Mucosa of rectum (tissue), 2 donors: ENCODE measurements around the gene NSD2.
A peak's percentile ranks its signal among the peaks of the same experiment; 100 is the strongest.

ENCODE experiments used
- H3K27ac ChIP-seq, 2 donors: one replicate each; pipeline ENCODE4 v1.7.0; 2013; ENCODE audit warnings: inconsistent platforms in 2 of 2, low read depth in 2 of 2, low read length in 2 of 2
- H3K27me3 ChIP-seq, 2 donors: one replicate each; pipeline ENCODE4 v1.7.0; 2013; ENCODE audit warnings: low read length in 2 of 2; ENCODE audit not compliant: control insufficient read depth in 2 of 2, insufficient read depth in 2 of 2
- H3K36me3 ChIP-seq, 2 donors: one replicate each; pipeline ENCODE4 v1.7.0; 2013; ENCODE audit warnings: low read length in 2 of 2; ENCODE audit not compliant: control insufficient read depth in 2 of 2, insufficient read depth in 2 of 2
- H3K4me1 ChIP-seq, 2 donors: one replicate each; pipeline ENCODE4 v1.7.0; 2013; ENCODE audit warnings: low read length in 2 of 2, mild to moderate bottlenecking in 1 of 2; ENCODE audit not compliant: control insufficient read depth in 2 of 2, insufficient read depth in 2 of 2
- H3K4me3 ChIP-seq, 2 donors: one replicate each; pipeline ENCODE4 v1.7.0; 2013; ENCODE audit warnings: low read length in 2 of 2
- H3K9ac ChIP-seq, 2 donors: one replicate each; pipeline ENCODE4 v1.7.0; 2013; ENCODE audit warnings: low read length in 2 of 2, low read depth in 1 of 2, mild to moderate bottlenecking in 1 of 2
- H3K9me3 ChIP-seq, 2 donors: one replicate each; pipeline ENCODE4 v1.7.0; 2013; ENCODE audit warnings: low read length in 2 of 2; ENCODE audit not compliant: control insufficient read depth in 2 of 2
- donor health status: healthy.
- donor health status: Normal muscosa, but diverticular disease.

Gene NSD2

DNA sequence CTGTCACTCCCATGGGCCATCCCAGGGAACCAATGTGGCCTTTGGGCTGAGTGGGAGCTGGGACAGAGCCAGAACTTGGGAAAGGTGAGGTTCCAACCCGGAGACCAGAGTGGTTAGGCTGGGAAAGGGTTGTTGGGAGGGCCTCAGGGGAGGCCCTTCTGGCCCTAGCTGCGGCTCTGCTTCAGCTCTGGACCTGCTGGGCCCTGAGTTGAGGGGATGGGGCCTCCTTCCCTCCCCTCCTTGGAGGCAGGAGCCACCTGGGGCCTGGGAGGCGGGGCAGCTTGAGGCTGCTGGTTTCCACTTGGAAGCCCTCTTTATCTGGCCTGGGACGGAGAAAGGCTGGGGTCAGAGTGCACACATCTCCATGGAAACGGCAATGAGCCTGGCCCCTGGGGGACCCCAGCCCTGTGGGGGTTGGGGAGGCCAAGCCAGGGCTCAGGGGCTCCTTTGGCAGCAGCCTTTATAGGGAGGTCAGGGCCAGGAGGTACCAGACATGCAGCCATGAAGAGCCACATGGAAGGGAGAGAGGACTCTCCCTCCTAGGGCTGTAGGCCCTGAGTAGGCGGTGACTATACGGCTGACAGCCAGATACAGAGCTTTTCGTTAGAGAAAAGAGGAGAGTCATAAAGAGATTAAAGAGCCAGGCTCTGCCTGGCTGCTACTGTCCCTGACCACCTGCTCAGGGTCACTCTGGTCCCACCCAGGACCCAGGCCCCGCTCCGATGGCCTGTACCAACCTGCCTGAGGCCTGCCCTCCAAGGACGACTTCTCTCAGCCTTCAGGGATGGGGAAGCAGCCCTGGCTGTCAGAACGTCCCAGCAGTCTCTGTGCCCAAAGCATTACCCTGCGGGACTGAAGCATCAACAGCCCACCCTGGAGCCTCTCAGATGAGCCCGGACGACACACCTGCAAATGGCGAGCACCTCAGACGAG lies 6.9 kb upstream of the NSD2 start:
- no peak overlapping the region for H3K27ac ChIP-seq
- no peak overlapping the region for H3K4me3 ChIP-seq
- H3K9me3 ChIP-seq: no peaks in the 10 kb centered on the region
- peaks cover 17 to 20% of the 10 kb centered on the region in 2 donors for H3K4me1 ChIP-seq
- no peak overlapping the region for H3K9ac ChIP-seq
- H3K36me3 ChIP-seq: no peaks in the 10 kb centered on the region
- no peaks in the 10 kb centered on the region for H3K27me3 ChIP-seq

DNA sequence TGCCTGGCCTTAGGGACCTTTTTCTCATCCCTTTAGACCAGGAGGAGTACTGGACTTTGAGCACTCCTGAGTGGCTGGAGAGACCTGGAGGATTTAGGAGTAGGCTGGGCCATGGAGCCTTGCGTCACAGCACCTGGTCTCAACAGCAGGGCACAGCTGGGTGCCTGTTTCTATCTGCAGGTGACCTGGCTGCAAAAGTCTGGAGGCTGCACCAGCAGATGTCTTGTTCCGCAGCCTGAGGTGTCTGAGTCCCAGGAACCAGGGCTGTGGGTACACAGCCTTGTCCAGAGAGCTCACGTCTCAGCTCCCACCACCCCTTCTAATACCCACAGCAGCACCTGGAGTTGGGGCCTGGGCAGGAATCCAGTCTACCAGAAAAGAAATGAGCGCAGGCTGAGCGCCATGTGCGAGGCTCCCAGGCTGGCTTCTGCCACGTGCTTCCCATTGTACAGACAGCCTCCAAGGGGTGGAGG lies 5.0 kb upstream of the NSD2 start:
- H3K9me3 ChIP-seq: no peaks in the 10 kb centered on the region
- H3K36me3 ChIP-seq: no peaks in the 10 kb centered on the region
- peaks cover 25 to 28% of the 10 kb centered on the region in 2 donors for H3K4me1 ChIP-seq
- H3K27ac ChIP-seq: no peak overlapping the region
- H3K27me3 ChIP-seq: no peaks in the 10 kb centered on the region
- H3K4me3 ChIP-seq: no peak overlapping the region
- no peak overlapping the region for H3K9ac ChIP-seq

DNA sequence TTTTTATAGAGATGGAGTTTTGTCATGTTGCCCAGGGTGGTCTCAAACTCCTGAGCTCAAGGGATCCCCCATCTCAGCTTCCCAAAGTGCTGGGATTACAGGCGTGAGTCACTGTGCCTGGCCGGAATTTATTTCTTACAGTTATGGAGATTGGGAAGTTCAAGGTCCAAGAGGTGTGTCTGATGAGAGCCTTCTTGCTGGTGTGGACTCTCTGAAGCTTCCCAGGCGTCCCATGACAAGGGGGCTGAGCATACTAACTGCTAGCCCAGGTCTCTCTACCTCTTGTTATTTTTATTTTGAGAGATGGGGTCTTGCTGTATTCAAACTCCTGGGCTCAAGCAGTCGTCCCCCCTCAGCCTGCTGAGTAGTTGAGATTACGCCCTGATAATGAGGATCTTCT lies 2.9 kb upstream of the NSD2 start:
- Histone ChIP-seq H3K4me3 (peak overlapping the region in 1 of 2 donors; percentile 42), H3K36me3 (no peaks in the 10 kb centered on the region), H3K9ac (peak overlapping the region in 1 of 2 donors; percentile 41), H3K27ac (peak overlapping the region; percentile 100), H3K27me3 (no peaks in the 10 kb centered on the region), H3K9me3 (no peaks in the 10 kb centered on the region), H3K4me1 (peaks cover 30 to 35% of the 10 kb centered on the region in 2 donors)

DNA sequence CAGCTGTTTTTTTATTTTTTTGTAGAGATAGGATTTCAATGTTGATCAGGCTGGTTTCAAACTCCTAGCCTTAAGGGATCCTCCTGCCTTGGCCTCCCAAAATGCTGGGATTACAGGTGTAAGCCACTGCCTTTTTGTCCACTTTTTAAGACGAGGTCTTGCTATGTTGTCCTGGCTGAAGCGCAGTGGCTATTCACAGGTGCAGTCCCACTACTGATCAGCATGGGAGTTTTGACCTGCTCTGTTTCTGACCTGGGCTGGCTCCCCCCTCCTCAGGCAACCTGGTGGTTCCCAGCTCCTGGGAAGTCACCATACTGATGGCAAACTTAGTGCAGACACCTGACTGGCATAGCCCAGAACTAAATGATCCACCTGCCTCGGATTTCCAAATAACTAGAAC lies 2.3 kb upstream of the NSD2 start:
- Histone ChIP-seq H3K27ac (peak overlapping the region; percentile 100), H3K9ac (peak overlapping the region in 1 of 2 donors; percentile 11), H3K4me3 (peak overlapping the region in 1 of 2 donors; percentile 42), H3K9me3 (no peaks in the 10 kb centered on the region), H3K36me3 (no peaks in the 10 kb centered on the region), H3K4me1 (peaks cover 30 to 39% of the 10 kb centered on the region in 2 donors), H3K27me3 (no peaks in the 10 kb centered on the region)

DNA sequence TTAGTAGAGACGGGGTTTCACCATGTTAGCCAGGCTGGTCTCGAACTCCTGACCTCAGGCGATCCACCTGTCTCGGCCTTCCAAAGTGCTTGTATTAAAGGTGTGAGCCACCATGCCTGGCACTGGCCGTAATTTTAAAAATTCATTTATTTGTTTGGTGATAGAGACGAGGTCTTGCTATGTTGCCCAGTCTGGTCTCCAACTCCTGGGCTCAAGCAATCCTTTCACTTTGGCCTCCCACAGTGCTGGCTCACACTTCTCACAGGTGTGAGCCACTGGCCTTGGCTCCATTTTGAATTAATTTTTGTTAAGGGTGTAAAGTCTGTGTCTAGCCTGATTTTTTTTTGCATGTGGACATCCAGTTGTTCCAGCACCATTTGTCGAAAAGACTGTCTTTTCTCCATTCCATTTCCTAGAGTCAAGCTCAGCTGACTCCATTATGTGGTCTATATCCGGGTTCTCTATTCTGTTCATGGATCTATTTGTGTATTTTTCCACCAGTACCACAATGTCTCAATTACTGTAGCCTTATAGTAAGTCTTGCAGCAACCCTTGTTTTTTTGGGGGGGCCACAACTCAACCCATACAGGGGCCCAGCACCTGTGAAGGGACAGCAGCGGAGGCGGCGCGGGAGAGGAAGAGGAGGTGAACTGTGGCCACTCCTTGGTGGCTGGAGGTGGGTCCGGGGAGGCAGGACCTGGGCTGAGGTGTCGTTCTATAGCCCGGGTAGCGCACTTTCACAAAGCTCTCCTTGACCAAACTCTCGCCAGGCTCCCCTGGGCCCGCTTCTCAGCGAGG lies 1.5 kb upstream of the NSD2 start:
- Histone ChIP-seq H3K27me3 (no peaks in the 10 kb centered on the region), H3K9ac (peak overlapping the region; percentile 88 to 100), H3K4me1 (peaks cover 30 to 46% of the 10 kb centered on the region in 2 donors)

DNA sequence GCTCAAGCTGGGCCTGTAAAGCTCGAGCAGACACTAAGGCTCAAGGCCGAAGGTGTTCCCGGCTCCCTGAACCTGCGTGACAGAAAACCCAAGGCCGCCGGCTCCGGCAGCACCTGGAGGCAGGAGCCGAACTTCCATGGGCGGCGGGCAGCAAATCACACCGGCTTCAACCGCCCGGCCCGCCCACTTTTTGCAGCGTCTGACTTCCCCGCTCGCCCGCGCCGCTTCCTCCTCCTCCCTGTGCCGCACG lies 940 bp upstream of the NSD2 start:
- H3K9me3 ChIP-seq: no peaks in the 10 kb centered on the region
- H3K36me3 ChIP-seq: no peaks in the 10 kb centered on the region
- H3K9ac ChIP-seq: peak overlapping the region; percentile 88 to 100
- H3K27me3 ChIP-seq: no peaks in the 10 kb centered on the region
- H3K4me3 ChIP-seq: peak overlapping the region; percentile 78 to 81
- H3K4me1 ChIP-seq: peaks cover 30 to 48% of the 10 kb centered on the region in 2 donors
- peak overlapping the region; percentile 100 for H3K27ac ChIP-seq

More for the DNA sequence above, 1.5 kb upstream of the NSD2 start:
- no peaks in the 10 kb centered on the region for H3K9me3 ChIP-seq
- H3K36me3 ChIP-seq: no peaks in the 10 kb centered on the region
- peak overlapping the region; percentile 100 for H3K27ac ChIP-seq
- peak overlapping the region; percentile 78 to 81 for H3K4me3 ChIP-seq

DNA sequence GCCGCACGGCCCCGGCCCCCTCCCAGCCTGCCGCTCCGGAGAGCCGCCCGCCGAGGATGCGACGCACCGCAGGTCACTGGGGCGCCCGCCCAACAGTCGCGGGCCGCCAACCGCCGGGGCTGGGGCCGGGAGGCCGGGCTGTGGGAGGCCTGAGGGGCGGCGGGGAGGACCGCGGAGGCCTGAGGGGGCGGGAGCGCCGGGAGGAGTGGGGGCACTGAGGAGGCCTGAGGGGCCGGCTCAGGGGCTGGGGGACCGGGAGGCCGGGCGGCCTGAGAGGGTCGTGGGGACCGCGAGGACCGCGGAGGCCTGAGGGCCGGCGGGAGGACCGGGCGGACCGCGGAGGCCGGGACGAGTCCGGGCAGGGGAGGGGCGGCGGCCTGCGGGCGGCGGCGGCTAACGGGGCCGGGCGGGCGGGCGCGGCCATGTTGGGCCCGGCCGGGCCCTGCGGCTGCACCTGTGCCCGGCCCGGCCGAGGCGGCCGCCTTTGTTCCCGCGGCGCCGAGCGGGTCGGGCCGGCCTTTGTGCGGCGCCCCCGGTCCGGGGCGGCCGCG lies 353 bp downstream of the NSD2 start:
- peak overlapping the region; percentile 85 to 91 for H3K27ac ChIP-seq
- no peaks in the 10 kb centered on the region for H3K27me3 ChIP-seq
- H3K9me3 ChIP-seq: no peaks in the 10 kb centered on the region
- peaks cover 30 to 48% of the 10 kb centered on the region in 2 donors for H3K4me1 ChIP-seq
- peak overlapping the region; percentile 57 to 73 for H3K4me3 ChIP-seq
- H3K36me3 ChIP-seq: no peaks in the 10 kb centered on the region
- H3K9ac ChIP-seq: peak overlapping the region in 1 of 2 donors; percentile 76

DNA sequence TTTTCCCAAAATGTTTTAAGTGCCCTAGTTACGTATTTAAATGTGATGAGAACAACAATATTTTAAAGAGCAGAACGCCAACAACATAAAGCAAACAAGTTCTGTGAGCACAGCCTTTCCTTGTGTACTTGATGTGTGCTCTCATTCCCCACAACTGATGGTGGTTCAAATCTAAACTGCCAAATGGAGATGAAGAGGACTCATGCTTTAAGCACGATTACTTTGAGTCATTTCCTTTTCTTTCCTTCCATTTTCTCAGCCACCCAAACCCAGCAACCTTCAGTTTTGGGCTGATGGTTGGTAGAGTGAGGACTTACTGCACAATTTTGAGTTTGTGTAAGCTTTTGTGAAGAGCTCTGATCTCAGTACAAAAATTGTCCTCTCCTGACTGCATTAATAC lies 1.7 kb downstream of the NSD2 start:
- H3K27me3 ChIP-seq: no peaks in the 10 kb centered on the region
- H3K27ac ChIP-seq: peak overlapping the region; percentile 56 to 91
- peak overlapping the region; percentile 57 to 73 for H3K4me3 ChIP-seq
- H3K9me3 ChIP-seq: no peaks in the 10 kb centered on the region
- H3K9ac ChIP-seq: peak overlapping the region; percentile 74 to 76
- peaks cover 25 to 43% of the 10 kb centered on the region in 2 donors for H3K4me1 ChIP-seq
- H3K36me3 ChIP-seq: no peaks in the 10 kb centered on the region

DNA sequence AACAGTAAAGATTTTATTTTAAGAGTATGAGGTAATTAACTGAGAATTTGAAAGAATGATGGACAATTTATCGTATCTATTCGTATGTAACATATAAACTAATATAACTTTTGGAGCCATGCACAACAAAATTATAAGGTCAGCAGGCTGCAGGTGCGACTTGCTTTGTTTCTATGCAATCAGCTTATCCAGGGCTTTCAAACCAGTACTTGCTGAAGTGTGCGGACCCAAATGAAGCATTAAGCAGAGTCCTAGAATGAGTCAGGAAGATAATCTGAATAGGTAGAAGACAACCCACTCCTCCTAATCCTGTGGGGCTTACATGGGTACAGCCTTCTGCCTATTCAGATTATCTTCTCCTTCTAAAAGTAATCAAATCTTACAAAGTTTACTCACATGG lies 2.1 kb downstream of the NSD2 start:
- peak overlapping the region; percentile 56 to 91 for H3K27ac ChIP-seq
- H3K9me3 ChIP-seq: no peaks in the 10 kb centered on the region
- H3K4me1 ChIP-seq: peaks cover 21 to 41% of the 10 kb centered on the region in 2 donors
- peak overlapping the region; percentile 13 to 73 for H3K4me3 ChIP-seq
- H3K9ac ChIP-seq: peak overlapping the region; percentile 74 to 76
- no peaks in the 10 kb centered on the region for H3K27me3 ChIP-seq
- H3K36me3 ChIP-seq: no peaks in the 10 kb centered on the region

DNA sequence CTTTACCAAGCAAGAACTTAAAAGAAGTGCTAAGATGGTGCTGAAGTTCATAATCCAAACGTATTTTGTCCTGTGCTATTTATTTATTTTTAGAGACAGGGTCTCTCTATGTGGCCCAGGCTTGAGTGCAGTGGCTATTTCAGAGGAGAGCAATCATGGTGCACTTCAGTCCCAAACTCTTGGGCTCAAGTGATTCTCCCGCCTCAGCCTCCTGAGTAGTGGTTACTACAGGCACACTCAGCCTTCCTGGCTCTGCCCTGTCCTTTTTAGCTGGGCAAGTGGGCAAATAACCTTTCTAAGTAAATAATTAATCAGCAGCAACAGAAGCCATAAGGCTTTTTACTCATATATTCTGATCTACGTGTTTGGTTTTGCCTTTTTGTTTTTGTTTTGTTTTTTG lies 2.6 kb downstream of the NSD2 start:
- peaks cover 19 to 42% of the 10 kb centered on the region in 2 donors for H3K4me1 ChIP-seq
- H3K36me3 ChIP-seq: no peaks in the 10 kb centered on the region
- peak overlapping the region in 1 of 2 donors; percentile 27 for H3K4me3 ChIP-seq
- no peaks in the 10 kb centered on the region for H3K27me3 ChIP-seq
- peak overlapping the region; percentile 56 to 91 for H3K27ac ChIP-seq
- no peaks in the 10 kb centered on the region for H3K9me3 ChIP-seq
- H3K9ac ChIP-seq: peak overlapping the region; percentile 5 to 35
